Esophagus muscularis mucosa (tissue), 3 donors: Measurements from ENCODE around the gene SRRM2.

Experiments used
- CTCF ChIP-seq, 3 experiments: fragments of 200-600 bp in 2 of 3; fragments of 450-650 bp in 1 of 3; sonication (generic) in 2 of 3; IDR thresholded peaks; one replicate each; pipeline ENCODE4 v1.5.1; 2017 to 2019; ENCODE audit warnings: antibody characterized with exemption in 3 of 3, mild to moderate bottlenecking in 2 of 3, moderate library complexity in 1 of 3
- POLR2A ChIP-seq: fragments of 450-650 bp; IDR thresholded peaks from one replicate; pipeline ENCODE4 v1.6.1; 2017; ENCODE audit warnings: antibody characterized with exemption, moderate library complexity, mild to moderate bottlenecking, low read depth

- TF ChIP-seq CTCF (IDR thresholded peaks at IDR 0.05) (no peak), POLR2A (no peak)
These were observed 52.3 kb downstream of the SRRM2 start for GRCh38 chr16:2804728-2805127.
